HEK293 (cell line): Measurements from ENCODE around the gene COX7A1.

Experiments used
- CTCF ChIP-seq: fragments of 450-650 bp; formaldehyde crosslinking; IDR thresholded peaks from 2 replicates; pipeline ENCODE4 v1.5.1; 2016; ENCODE audit warnings: missing biosample characterization, missing genetic modification characterization
- KLF17 ChIP-seq: fragments of 450-650 bp; formaldehyde crosslinking; IDR thresholded peaks from 2 replicates; pipeline ENCODE4 v1.5.1; 2016; ENCODE audit warnings: missing biosample characterization, missing genetic modification characterization
- REST ChIP-seq: fragments of 450-650 bp; formaldehyde crosslinking; IDR thresholded peaks from 2 replicates; pipeline ENCODE4 v1.5.1; 2016; ENCODE audit warnings: missing biosample characterization, missing genetic modification characterization
- ZBTB11 ChIP-seq: fragments of 450-650 bp; formaldehyde crosslinking; conservative IDR thresholded peaks from 2 replicates; pipeline ENCODE4 v1.5.1; 2016; ENCODE audit warnings: low read depth, missing biosample characterization, missing genetic modification characterization
- ZNF600 ChIP-seq: fragments of 450-650 bp; formaldehyde crosslinking; IDR thresholded peaks from 2 replicates; pipeline ENCODE4 v1.5.1; 2016; ENCODE audit warnings: missing biosample characterization, missing genetic modification characterization
- ZNF660 ChIP-seq: fragments of 450-650 bp; IDR thresholded peaks from 2 replicates; pipeline ENCODE4 v1.5.1; 2018; ENCODE audit warnings: missing biosample characterization, mild to moderate bottlenecking, missing genetic modification characterization

- TF ChIP-seq REST (tag by site-specific recombination), result peak; percentile 44; the same call in 1 of the 2 replicates
- peak; percentile 94 for TF ChIP-seq ZNF600 (tag by site-specific recombination)
- no peak for TF ChIP-seq CTCF (tag by site-specific recombination)
- no peak for TF ChIP-seq ZNF660
- TF ChIP-seq KLF17 (tag by site-specific recombination), result no peak
- peak; percentile 37; the same call in 1 of the 2 replicates for TF ChIP-seq ZBTB11 (tag by site-specific recombination)
These were observed 17.0 kb upstream of the COX7A1 start for GRCh38 chr19:36169084-36169760.
